Measurements from ENCODE around the gene KLHL14.

The KLHL14 gene

DNA sequence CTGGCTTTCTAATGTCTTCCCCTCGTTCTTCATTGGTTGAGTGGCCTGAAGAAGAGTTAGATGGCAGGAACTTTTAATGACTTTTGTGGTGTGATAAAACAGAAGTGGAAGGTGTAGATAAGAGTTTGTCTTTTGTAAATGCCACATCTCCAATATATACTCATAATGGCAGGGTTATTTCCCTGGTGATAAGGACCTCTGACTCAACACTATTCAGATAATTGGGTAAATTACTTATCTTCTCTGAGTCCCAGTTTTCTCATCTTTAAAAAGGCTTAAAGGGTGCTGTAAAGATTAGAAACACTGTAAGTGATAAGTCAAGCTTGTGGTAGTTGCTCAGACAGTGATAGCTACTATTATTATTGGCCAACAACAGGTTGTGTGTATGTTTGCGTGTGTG lies 9.5 kb downstream of the KLHL14 start:
- TF ChIP-seq FOXP2 (optimal IDR thresholded peaks at IDR 0.05; ENCODE audit: borderline replicate concordance, extremely low read depth, extremely low read length, insufficient read depth) (no peak), SIN3A (IDR thresholded peaks at IDR 0.05; ENCODE audit: borderline replicate concordance, insufficient read depth, low read length) (no peak), TAF1 (IDR thresholded peaks at IDR 0.05; ENCODE audit: borderline replicate concordance, insufficient read depth, low read length) (no peak), POLR2AphosphoS5 (IDR thresholded peaks at IDR 0.05; ENCODE audit: low read depth, low read length) (no peak)
- TF ChIP-seq, protein P1, sequence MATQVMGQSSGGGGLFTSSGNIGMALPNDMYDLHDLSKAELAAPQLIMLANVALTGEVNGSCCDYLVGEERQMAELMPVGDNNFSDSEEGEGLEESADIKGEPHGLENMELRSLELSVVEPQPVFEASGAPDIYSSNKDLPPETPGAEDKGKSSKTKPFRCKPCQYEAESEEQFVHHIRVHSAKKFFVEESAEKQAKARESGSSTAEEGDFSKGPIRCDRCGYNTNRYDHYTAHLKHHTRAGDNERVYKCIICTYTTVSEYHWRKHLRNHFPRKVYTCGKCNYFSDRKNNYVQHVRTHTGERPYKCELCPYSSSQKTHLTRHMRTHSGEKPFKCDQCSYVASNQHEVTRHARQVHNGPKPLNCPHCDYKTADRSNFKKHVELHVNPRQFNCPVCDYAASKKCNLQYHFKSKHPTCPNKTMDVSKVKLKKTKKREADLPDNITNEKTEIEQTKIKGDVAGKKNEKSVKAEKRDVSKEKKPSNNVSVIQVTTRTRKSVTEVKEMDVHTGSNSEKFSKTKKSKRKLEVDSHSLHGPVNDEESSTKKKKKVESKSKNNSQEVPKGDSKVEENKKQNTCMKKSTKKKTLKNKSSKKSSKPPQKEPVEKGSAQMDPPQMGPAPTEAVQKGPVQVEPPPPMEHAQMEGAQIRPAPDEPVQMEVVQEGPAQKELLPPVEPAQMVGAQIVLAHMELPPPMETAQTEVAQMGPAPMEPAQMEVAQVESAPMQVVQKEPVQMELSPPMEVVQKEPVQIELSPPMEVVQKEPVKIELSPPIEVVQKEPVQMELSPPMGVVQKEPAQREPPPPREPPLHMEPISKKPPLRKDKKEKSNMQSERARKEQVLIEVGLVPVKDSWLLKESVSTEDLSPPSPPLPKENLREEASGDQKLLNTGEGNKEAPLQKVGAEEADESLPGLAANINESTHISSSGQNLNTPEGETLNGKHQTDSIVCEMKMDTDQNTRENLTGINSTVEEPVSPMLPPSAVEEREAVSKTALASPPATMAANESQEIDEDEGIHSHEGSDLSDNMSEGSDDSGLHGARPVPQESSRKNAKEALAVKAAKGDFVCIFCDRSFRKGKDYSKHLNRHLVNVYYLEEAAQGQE (IDR thresholded peaks at IDR 0.05; ENCODE audit: insufficient read depth in 1 of 2, low read depth in 2 of 2, low read length in 2 of 2): no peak

DNA sequence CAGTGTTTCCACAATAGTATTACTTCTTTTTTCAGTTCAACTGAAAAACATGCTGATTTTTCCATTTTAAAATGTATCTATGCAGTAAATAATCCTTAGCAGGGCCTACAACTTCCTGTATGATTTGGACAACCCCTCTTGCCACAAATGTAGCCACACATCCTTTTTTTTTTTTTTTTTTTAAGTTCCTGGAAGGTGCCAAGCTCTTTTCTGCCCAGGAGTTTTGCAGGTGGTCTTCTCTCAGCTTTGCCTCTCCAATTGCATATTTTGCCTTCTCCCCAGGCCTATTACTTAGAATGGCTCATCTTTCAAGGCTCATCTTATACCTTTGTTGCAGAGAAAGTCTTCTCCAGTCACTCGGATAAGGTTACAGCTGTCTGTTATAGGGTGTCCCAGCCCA lies 11.6 kb downstream of the KLHL14 start:
- no peak for TF ChIP-seq POLR2AphosphoS5 (IDR thresholded peaks at IDR 0.05; ENCODE audit: low read depth, low read length)
- no peak for TF ChIP-seq FOXP2 (optimal IDR thresholded peaks at IDR 0.05; ENCODE audit: borderline replicate concordance, extremely low read depth, extremely low read length, insufficient read depth)
- TF ChIP-seq TAF1 (IDR thresholded peaks at IDR 0.05; ENCODE audit: borderline replicate concordance, insufficient read depth, low read length): no peak
- no peak for TF ChIP-seq SIN3A (IDR thresholded peaks at IDR 0.05; ENCODE audit: borderline replicate concordance, insufficient read depth, low read length)
- TF ChIP-seq, protein P1 (IDR thresholded peaks at IDR 0.05; ENCODE audit: insufficient read depth in 1 of 2, low read depth in 2 of 2, low read length in 2 of 2): no peak

DNA sequence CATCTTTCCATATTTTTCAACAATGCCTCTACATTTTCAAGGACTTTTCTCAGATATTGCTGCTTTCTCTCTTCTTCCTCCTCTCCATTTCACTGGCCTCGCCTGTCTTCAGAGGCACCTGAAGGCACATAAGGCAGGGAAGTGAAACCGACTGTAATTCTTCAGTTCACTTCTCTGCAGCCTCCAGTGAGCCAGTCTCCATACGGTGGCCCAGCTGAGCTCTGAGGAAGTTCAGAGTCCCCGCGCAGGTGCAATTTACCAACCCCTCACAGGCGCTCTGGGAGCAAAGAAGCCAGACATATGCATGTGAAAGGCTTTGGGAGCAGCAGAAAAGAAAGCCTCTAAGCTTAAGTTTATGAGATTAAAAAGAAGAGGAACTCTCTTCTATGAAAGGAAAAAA lies 12.4 kb downstream of the KLHL14 start:
- no peak for TF ChIP-seq SIN3A (IDR thresholded peaks at IDR 0.05; ENCODE audit: borderline replicate concordance, insufficient read depth, low read length)
- no peak for TF ChIP-seq TAF1 (IDR thresholded peaks at IDR 0.05; ENCODE audit: borderline replicate concordance, insufficient read depth, low read length)
- TF ChIP-seq POLR2AphosphoS5 (IDR thresholded peaks at IDR 0.05; ENCODE audit: low read depth, low read length): no peak

DNA sequence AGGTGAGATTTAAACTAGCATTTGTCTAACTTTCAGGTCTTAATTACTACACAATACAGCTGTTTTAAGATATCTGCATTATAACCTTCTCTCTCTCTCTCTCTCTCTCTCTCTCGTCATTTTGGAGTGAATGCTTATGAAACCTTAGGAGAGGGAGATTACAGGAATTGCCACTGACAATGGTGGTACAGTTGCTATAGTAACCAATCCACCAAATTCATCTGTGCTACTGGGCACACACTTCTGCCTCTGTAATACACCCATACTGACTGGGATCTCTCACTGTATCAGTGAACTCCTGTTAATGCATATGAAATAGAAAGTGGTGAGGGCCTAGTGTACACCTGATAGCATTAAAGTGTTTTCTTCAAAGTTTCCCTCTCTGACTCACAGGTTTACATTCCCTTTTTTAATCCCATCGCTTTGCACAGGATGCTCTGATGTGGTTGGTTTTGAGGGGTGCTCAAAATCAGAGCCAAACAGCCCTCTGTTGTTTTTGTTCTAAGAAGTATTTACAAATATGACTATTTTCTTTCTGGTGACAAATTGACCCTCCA lies 13.1 kb downstream of the KLHL14 start:
- TF ChIP-seq POLR2AphosphoS5 (IDR thresholded peaks at IDR 0.05; ENCODE audit: low read depth, low read length) (no peak), SIN3A (IDR thresholded peaks at IDR 0.05; ENCODE audit: borderline replicate concordance, insufficient read depth, low read length) (no peak), FOXP2 (optimal IDR thresholded peaks at IDR 0.05; ENCODE audit: borderline replicate concordance, extremely low read depth, extremely low read length, insufficient read depth) (no peak), TAF1 (IDR thresholded peaks at IDR 0.05; ENCODE audit: borderline replicate concordance, insufficient read depth, low read length) (no peak)
- TF ChIP-seq, protein P1 (IDR thresholded peaks at IDR 0.05; ENCODE audit: insufficient read depth in 1 of 2, low read depth in 2 of 2, low read length in 2 of 2): no peak

DNA sequence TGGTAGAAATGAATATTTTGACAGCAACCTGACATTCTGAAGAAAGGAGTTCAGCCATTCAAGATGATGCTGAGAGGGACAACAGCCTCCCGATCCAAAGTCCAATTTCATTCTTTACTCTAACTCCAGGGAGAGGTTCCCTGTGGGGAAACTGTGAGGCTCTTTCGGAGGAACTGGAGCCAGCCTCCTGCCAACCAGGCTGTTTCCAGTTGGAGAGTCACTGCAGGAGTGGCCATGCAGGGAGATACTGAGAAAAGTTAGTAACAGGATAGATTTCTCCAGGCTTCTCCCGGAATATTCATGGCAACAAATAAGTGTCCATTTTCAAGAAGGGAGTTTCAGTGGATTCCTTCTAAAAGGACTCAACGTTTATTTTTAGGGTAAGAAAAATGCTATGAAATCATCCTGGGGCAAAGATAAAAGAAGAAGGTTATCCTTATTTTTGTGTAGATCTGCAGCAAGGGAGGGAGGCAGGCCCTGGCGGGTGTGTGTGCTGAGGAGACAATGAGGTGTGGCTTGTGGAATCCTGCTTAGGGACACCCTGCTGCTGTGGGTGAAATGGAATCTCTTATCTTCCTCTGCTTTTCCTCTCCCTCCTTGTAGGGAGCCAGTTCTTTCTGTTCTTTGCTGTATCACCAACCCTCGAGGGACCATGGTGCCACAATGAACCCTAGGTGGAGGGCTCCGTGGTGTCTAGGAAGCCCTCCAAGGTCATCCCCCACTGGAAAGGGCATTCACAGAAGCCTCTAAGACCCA lies 18.1 kb downstream of the KLHL14 start:
- TF ChIP-seq, protein P1 (IDR thresholded peaks at IDR 0.05; ENCODE audit: insufficient read depth in 1 of 2, low read depth in 2 of 2, low read length in 2 of 2): no peak
- TF ChIP-seq FOXP2 (optimal IDR thresholded peaks at IDR 0.05; ENCODE audit: borderline replicate concordance, extremely low read depth, extremely low read length, insufficient read depth): no peak

All from PFSK-1 (cell line).